GM23338 (cell line): ENCODE data around the gene EPB41L4A. TPM values are rescaled to one million over a fixed set of nuclear protein-coding genes. Genes with fewer than 3 reads are reported as not detected.
"Not testable (repeated sequence)": the region's sequence is repeated elsewhere in the genome, so short reads cannot be mapped to it uniquely, and the experiment has no call there.

Experiments used
- ATAC-seq: fragments of 200-7000 bp; cut with Tn5 transposase; 3 replicates; pipeline ENCODE4 v1.9.1; 2020
- DNase-seq: peaks from one replicate; pipeline ENCODE4 v3.0.0-alpha.2; 2015; ENCODE audit warnings: low spot score
- H2AFZ ChIP-seq: fragments of 200-600 bp; sonication (generic); 2 replicates; pipeline ENCODE4 v1.8.0; 2016; ENCODE audit warnings: antibody characterized with exemption, mild to moderate bottlenecking, moderate library complexity
- H3F3A ChIP-seq: fragments of 200-600 bp; sonication (generic); replicated peaks from 2 replicates; pipeline ENCODE4 v1.8.0; 2017; ENCODE audit warnings: antibody characterized with exemption, mixed run types, low read depth
- H3K27ac ChIP-seq: fragments of 200-600 bp; sonication (generic); 2 replicates; pipeline ENCODE4 v1.6.1; 2016; ENCODE audit warnings: low read depth
- H3K27me3 ChIP-seq: fragments of 200-600 bp; sonication (generic); 2 replicates; pipeline ENCODE4 v1.8.0; 2016; ENCODE audit warnings: mild to moderate bottlenecking, mixed run types, moderate library complexity; ENCODE audit not compliant: insufficient read depth
- H3K36me3 ChIP-seq: fragments of 200-600 bp; sonication (generic); 2 replicates; pipeline ENCODE4 v1.8.0; 2016; ENCODE audit warnings: mild to moderate bottlenecking; ENCODE audit not compliant: insufficient read depth
- H3K4me1 ChIP-seq: fragments of 200-600 bp; sonication (generic); 2 replicates; pipeline ENCODE4 v1.8.0; 2016; ENCODE audit warnings: mild to moderate bottlenecking, moderate library complexity; ENCODE audit not compliant: insufficient read depth
- H3K4me2 ChIP-seq: fragments of 200-600 bp; sonication (generic); 2 replicates; pipeline ENCODE4 v1.7.1; 2017; ENCODE audit warnings: mixed run types
- H3K4me3 ChIP-seq: fragments of 200-600 bp; sonication (generic); 2 replicates; pipeline ENCODE4 v1.6.1; 2016; ENCODE audit warnings: mixed run types
- H3K79me2 ChIP-seq: fragments of 200-600 bp; sonication (generic); replicated peaks from 2 replicates; pipeline ENCODE4 v1.8.0; 2017; ENCODE audit warnings: mild to moderate bottlenecking; ENCODE audit not compliant: insufficient read depth
- H3K9me2 ChIP-seq: fragments of 200-600 bp; sonication (generic); 2 replicates; pipeline ENCODE4 v1.8.0; 2017; ENCODE audit not compliant: insufficient read depth
- H4K20me1 ChIP-seq: fragments of 200-600 bp; sonication (generic); replicated peaks from 2 replicates; pipeline ENCODE4 v1.8.0; 2017; ENCODE audit warnings: mild to moderate bottlenecking; ENCODE audit not compliant: insufficient read depth
- H3K27ac Mint-ChIP-seq: 2 replicates; pipeline ENCODE4 v1.8.0; 2020; ENCODE audit warnings: inconsistent platforms, mild to moderate bottlenecking, moderate library complexity, mixed read lengths
- H3K27me3 Mint-ChIP-seq: 3 replicates; pipeline ENCODE4 v1.8.0; 2022; ENCODE audit warnings: low read depth, mild to moderate bottlenecking, moderate library complexity, mixed read lengths, inconsistent platforms; ENCODE audit not compliant: insufficient read depth, poor library complexity
- H3K36me3 Mint-ChIP-seq: 3 replicates; pipeline ENCODE4 v1.8.0; 2021; ENCODE audit warnings: low read depth, mild to moderate bottlenecking, inconsistent platforms, moderate library complexity, mixed read lengths
- H3K4me1 Mint-ChIP-seq: 3 replicates; pipeline ENCODE4 v1.8.0; 2020; ENCODE audit warnings: mild to moderate bottlenecking, inconsistent platforms, mixed read lengths
- H3K4me3 Mint-ChIP-seq: 3 replicates; pipeline ENCODE4 v1.8.0; 2021; ENCODE audit warnings: moderate library complexity, mild to moderate bottlenecking, inconsistent platforms, mixed read lengths
- H3K9me3 Mint-ChIP-seq: 3 replicates; pipeline ENCODE4 v1.8.0; 2020; ENCODE audit warnings: moderate library complexity, mild to moderate bottlenecking, inconsistent platforms, mixed read lengths
- polyA plus RNA-seq: library from polyadenylated mRNA; unstranded; fragments of >200 nt; fragmentation: Nextera tagmentation; extraction: Ambion mirVana; gene quantifications from 2 replicates; pipeline ENCODE4 v1.2.1, GENCODE V29; 2016
- total RNA-seq: library from RNA; depleted of rRNA; stranded (reverse); fragments of >200 nt; shearing (Covaris generic); gene quantifications from 2 replicates; pipeline ENCODE4 v1.2.3, GENCODE V29; 2014
- TF ChIP-seq, protein P1 (sequence below): fragments of 250-450 bp; sonication (Bioruptor Pico); IDR thresholded peaks from 2 replicates; pipeline ENCODE4 v1.5.0; 2020; ENCODE audit warnings: mild to moderate bottlenecking, moderate library complexity

EPB41L4A gene
- total and polyA plus RNA-seq, 2 experiments from 2014 or later, result 5.7 to 6.0 TPM

DNA sequence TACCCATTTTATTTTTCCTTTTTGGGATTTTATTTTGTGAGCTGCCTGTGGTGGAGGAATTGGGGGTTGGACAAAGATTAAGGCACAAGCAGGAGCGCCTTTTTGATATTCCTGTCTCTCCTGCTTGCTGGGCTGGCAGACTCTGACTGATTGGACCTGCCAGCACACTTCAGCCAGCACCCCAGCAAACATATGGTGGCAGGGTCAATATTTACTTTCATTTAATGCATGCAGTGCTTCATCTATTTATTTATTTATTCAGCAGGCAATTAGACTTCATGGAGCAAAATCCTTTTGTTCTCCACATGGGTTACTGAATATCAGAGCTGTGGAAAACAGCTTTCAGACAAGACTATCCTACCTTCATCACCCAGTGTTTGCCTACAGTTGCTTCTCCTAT is 48.4 kb upstream of the EPB41L4A start (continued):
- TF ChIP-seq, protein P1, sequence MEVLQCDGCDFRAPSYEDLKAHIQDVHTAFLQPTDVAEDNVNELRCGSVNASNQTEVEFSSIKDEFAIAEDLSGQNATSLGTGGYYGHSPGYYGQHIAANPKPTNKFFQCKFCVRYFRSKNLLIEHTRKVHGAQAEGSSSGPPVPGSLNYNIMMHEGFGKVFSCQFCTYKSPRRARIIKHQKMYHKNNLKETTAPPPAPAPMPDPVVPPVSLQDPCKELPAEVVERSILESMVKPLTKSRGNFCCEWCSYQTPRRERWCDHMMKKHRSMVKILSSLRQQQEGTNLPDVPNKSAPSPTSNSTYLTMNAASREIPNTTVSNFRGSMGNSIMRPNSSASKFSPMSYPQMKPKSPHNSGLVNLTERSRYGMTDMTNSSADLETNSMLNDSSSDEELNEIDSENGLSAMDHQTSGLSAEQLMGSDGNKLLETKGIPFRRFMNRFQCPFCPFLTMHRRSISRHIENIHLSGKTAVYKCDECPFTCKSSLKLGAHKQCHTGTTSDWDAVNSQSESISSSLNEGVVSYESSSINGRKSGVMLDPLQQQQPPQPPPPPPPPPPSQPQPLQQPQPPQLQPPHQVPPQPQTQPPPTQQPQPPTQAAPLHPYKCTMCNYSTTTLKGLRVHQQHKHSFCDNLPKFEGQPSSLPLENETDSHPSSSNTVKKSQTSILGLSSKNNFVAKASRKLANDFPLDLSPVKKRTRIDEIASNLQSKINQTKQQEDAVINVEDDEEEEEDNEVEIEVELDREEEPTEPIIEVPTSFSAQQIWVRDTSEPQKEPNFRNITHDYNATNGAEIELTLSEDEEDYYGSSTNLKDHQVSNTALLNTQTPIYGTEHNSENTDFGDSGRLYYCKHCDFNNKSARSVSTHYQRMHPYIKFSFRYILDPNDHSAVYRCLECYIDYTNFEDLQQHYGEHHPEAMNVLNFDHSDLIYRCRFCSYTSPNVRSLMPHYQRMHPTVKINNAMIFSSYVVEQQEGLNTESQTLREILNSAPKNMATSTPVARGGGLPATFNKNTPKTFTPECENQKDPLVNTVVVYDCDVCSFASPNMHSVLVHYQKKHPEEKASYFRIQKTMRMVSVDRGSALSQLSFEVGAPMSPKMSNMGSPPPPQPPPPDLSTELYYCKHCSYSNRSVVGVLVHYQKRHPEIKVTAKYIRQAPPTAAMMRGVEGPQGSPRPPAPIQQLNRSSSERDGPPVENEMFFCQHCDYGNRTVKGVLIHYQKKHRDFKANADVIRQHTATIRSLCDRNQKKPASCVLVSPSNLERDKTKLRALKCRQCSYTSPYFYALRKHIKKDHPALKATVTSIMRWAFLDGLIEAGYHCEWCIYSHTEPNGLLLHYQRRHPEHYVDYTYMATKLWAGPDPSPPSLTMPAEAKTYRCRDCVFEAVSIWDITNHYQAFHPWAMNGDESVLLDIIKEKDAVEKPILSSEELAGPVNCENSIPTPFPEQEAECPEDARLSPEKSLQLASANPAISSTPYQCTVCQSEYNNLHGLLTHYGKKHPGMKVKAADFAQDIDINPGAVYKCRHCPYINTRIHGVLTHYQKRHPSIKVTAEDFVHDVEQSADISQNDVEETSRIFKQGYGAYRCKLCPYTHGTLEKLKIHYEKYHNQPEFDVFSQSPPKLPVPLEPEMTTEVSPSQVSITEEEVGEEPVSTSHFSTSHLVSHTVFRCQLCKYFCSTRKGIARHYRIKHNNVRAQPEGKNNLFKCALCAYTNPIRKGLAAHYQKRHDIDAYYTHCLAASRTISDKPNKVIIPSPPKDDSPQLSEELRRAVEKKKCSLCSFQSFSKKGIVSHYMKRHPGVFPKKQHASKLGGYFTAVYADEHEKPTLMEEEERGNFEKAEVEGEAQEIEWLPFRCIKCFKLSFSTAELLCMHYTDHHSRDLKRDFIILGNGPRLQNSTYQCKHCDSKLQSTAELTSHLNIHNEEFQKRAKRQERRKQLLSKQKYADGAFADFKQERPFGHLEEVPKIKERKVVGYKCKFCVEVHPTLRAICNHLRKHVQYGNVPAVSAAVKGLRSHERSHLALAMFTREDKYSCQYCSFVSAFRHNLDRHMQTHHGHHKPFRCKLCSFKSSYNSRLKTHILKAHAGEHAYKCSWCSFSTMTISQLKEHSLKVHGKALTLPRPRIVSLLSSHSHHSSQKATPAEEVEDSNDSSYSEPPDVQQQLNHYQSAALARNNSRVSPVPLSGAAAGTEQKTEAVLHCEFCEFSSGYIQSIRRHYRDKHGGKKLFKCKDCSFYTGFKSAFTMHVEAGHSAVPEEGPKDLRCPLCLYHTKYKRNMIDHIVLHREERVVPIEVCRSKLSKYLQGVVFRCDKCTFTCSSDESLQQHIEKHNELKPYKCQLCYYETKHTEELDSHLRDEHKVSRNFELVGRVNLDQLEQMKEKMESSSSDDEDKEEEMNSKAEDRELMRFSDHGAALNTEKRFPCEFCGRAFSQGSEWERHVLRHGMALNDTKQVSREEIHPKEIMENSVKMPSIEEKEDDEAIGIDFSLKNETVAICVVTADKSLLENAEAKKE (CRISPR knock-in tag), result no peak

DNA sequence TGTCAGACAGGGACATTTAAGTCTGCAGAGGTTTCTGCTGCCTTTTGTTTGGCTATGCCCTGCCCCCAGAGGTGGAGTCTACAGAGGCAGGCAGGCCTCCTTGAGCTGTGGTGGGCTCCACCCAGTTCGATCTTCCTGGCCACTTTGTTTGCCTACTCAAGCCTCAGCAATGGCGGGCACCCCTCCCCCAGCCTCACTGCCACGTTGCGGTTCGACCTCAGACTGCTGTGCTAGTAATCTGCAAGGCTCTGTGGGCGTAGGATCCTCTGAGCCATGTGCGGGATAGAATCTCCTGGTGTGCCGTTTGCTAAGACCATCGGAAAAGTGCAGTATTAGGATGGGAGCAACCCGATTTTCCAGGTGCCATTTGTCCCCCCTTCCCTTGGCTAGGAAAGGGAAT is 47.2 kb upstream of the EPB41L4A start:
- not testable (repeated sequence) for H4K20me1 ChIP-seq, H3K4me1 ChIP-seq, H3K4me1 Mint-ChIP-seq, H3K36me3 Mint-ChIP-seq, H3F3A ChIP-seq, H3K9me2 ChIP-seq, DNase-seq, H3K4me3 Mint-ChIP-seq, H3K27me3 Mint-ChIP-seq, H3K27me3 ChIP-seq, H3K27ac ChIP-seq, ATAC-seq, H3K4me3 ChIP-seq, H3K27ac Mint-ChIP-seq, H3K79me2 ChIP-seq, H2AFZ ChIP-seq, H3K4me2 ChIP-seq, H3K36me3 ChIP-seq
- peaks cover 25% of the 10 kb centered on the region for H3K9me3 Mint-ChIP-seq

DNA sequence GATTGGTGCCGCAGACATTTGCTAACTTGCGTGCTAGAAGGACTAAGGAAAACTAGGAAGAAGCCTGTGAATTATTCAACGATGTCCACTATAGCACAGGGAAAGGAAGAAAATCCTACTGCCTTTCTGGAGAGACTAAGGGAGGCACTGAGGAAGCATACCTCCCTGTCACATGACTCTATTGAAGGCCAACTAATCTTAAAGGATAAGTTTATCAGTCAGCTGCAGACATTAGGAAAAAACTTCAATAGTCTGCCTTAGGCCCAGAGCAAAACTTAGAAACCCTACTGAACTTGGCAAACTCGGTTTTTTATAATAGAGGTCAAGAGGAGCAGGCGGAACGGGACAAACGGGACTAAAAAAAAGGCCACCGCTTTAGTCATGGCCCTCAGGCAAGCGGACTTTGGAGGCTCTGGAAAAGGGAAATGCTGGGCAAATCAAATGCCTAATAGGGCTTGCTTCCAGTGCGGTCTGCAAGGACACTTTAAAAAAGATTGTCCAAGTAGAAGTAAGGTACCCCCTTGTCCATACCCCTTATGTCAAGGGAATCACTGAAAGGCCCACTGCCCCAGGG is 28.2 kb upstream of the EPB41L4A start:
- not testable (repeated sequence) for H4K20me1 ChIP-seq, H2AFZ ChIP-seq, H3K9me2 ChIP-seq, H3K27me3 Mint-ChIP-seq, H3K27me3 ChIP-seq, H3K27ac ChIP-seq, H3K79me2 ChIP-seq, H3K27ac Mint-ChIP-seq, H3K4me3 ChIP-seq, H3K4me3 Mint-ChIP-seq, H3F3A ChIP-seq, H3K36me3 Mint-ChIP-seq, ATAC-seq, H3K36me3 ChIP-seq, H3K4me2 ChIP-seq, H3K9me3 Mint-ChIP-seq, DNase-seq
- H3K4me1 ChIP-seq, result peaks cover 16% of the 10 kb centered on the region; the same call in 1 of the 2 replicates
- H3K4me1 Mint-ChIP-seq, result peaks cover 12% of the 10 kb centered on the region
